ENCODE results near the gene CHCHD3.

DNA sequence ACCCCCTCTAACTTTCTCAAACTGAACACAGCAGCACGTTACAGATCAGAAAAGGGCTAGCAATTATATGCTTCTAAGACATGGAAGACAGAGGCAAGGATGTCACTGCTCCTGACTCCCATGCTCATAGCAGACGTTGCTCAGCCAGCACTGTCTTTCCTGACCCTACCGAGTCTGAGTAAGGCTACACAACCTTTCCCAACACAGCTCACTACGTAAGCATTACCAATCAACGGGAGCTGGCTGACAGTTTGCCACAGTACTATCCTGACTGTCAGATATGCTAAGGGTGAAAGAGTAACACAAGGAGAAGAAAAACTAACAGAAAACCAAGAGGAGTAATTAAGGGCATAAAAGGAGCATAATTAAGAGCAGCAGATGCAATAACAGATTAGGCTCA lies 171.2 kb downstream of the CHCHD3 start:
- TF ChIP-seq, protein P1, sequence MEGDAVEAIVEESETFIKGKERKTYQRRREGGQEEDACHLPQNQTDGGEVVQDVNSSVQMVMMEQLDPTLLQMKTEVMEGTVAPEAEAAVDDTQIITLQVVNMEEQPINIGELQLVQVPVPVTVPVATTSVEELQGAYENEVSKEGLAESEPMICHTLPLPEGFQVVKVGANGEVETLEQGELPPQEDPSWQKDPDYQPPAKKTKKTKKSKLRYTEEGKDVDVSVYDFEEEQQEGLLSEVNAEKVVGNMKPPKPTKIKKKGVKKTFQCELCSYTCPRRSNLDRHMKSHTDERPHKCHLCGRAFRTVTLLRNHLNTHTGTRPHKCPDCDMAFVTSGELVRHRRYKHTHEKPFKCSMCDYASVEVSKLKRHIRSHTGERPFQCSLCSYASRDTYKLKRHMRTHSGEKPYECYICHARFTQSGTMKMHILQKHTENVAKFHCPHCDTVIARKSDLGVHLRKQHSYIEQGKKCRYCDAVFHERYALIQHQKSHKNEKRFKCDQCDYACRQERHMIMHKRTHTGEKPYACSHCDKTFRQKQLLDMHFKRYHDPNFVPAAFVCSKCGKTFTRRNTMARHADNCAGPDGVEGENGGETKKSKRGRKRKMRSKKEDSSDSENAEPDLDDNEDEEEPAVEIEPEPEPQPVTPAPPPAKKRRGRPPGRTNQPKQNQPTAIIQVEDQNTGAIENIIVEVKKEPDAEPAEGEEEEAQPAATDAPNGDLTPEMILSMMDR (IDR thresholded peaks at IDR 0.05) = no peak
- no peak for TF ChIP-seq POLR2A (IDR thresholded peaks at IDR 0.05)

Data from thyroid gland (tissue), 4 donors.